Peyer's patch (tissue), 4 donors: ENCODE data around the gene NEK3.

Source experiments
- CTCF ChIP-seq, 6 experiments: fragments of 450-650 bp in 4 of 6; fragments of 200-600 bp in 2 of 6; sonication (generic) in 1 of 6; IDR thresholded peaks; one replicate each; pipeline ENCODE4 v1.5.1; 2017 to 2019; ENCODE audit warnings: antibody characterized with exemption in 6 of 6, mild to moderate bottlenecking in 3 of 6, moderate library complexity in 1 of 6
- POLR2A ChIP-seq, 2 donors: fragments of 450-650 bp; IDR thresholded peaks; one replicate each; pipeline ENCODE4 v1.5.1; 2017; ENCODE audit warnings: antibody characterized with exemption in 2 of 2, mild to moderate bottlenecking in 2 of 2, moderate library complexity in 2 of 2

- TF ChIP-seq CTCF (IDR thresholded peaks at IDR 0.05) (no peak), POLR2A (IDR thresholded peaks at IDR 0.05) (no peak)
Observed at GRCh38 chr13:52096748-52097147, 62.6 kb downstream of the NEK3 start.
